HL-60/S4 treated with retinoic acid at 250 ng/mL for 4 days and 3 days (cell line): ENCODE measurements around the gene VPS9D1.
"Not testable (repeated sequence)": the region's sequence is repeated elsewhere in the genome, so short reads cannot be mapped to it uniquely, and the experiment has no call there.

Experiments
- in situ Hi-C: fragments of 300-500 bp; cut with MboI; formaldehyde crosslinking; loops from 2 replicates; pipeline ENCODE4 v1.7.0; 2022; ENCODE audit warnings: low sequenced_read_pairs

The VPS9D1 gene

GRCh38 chr16:89710709-89711564 is 9.8 kb downstream of the VPS9D1 start:
- in situ Hi-C loops = no loop called here

DNA sequence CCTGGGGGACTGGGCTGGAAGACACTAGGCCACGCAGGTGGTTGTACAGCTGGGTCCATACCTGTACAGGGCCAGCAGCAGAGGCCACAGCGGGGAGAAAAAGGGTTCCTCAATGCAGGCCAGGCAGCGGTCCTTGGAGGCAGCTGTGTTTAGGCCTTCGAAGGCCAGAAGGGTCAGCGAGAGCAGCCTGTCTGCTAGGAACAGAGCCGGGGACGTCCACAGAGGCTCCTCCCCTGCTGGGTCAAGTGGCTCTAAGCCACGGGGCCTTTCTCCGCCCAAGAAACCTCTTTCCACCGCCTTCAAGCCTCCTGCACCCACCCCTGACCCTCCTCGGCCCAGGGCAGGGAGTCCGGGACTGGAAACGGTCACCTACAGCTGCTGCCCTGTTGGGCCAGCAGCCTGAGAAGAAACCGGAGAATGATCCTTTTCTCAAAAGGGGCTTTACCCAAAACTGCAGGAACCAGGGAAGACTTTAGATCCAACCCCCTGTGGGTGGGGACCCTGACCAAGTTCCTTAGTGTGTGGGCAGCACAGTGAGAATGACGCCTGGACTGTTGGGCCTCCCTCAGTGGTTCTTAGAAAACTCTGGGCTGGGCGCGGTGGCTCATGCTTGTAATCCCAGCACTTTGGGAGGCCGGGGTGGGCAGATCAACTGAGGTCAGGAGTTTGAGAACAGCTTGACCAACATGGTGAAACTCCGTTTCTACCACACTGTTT is 10.8 kb downstream of the VPS9D1 start:
- in situ Hi-C loops = no loop called here

DNA sequence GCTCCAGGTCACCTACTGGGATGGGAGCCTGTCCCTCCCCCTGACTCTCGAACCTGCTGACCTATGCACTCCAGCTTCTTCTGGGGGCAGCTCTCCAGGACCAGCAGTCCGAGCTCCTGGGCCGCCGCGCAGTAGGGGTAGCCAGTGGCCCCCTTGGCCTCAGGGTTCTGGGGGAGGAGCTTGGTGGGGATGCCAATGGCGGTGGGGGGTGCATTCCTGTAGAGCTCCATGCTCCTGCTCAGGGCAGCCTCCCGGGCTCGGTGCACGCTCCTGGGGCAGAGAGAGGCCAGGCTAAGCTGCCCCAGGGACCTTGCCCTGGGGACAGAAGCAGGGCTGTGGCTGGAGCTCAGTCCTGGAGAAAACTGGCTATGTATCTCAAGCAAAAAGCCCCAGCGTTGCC is 11.5 kb downstream of the VPS9D1 start:
- in situ Hi-C loops = no loop called here

DNA sequence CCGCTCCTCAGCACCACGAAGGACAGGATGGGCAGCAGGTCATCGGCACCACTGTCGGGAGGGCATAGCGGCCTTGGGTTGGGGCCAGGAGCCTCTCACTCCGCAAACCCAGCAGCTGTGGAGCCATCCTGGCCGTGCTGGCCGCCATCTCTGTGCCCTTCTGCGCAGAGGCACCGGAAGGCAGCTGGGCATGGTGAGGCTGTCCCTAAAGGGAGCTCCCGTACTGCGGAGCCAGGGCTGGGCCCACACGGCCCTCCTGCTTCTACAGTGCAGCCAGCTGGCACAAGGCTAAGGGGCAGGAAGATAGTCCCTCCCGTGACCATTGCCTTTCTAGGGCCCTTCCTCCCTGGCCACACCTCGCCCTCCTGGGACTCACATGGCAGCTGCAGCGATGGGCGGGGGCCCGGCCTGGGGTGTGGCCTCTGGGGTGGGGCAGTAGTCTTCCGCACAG is 12.2 kb downstream of the VPS9D1 start:
- in situ Hi-C loops = no loop called here

DNA sequence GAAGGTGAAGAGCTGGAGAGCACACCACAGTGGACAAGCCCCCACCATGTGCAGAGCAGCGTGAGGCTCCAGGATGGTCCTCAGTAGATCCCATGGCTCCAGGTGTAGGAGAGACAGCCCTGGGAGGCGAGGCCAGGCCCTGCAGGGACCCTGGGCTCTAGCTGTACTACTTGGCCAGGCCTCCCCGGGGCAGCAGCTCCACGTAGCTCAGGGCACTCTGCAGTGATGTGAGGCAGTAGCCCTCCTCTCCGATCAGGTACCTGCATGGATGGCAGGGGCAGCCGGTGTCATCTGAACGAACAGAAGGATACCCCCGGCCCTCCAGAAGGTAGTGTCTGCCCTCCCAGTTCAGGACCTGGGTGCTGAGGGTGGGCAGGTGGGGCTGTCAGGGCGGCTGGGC is 13.0 kb downstream of the VPS9D1 start:
- in situ Hi-C loops = no loop called here

DNA sequence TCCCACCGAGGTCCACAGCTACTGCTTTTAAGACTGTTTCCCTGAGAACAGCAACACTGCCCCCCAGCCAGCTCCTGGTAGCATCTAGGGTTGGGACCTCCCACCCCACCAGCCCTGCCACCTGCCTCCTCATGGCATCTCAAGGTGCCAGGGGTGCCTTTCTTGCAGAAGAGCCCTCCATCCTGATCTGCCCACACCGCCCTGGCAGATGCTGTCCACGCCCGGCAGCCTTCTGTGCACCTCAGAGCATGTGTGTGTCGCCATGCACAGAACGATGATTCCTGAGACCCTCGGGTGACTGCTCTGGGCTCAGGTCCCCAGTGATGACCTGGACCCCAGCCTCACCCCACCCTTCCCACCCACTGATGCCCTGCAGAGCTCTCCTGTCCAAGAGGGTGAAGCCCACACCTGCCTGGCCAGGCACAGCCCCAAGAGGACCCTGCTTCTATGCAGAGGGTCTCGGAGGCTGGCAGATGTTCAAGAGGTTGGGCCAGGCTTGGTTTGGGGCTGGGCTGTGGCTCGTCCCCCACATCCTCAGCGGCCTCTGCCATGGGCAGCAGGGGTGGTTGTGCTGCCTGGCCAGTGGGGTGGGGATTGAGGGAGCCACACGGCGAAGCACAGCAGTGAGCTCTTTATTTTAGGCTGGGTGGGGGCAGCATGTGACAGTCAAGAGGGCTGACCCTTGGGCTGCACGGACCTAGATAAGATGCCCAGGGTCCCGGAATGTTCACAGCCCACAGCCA is 14.0 kb downstream of the VPS9D1 start:
- in situ Hi-C loops = no loop called here

GRCh38 chr16:89705006-89705405 is 15.7 kb downstream of the VPS9D1 start:
- in situ Hi-C loops = no loop called here

DNA sequence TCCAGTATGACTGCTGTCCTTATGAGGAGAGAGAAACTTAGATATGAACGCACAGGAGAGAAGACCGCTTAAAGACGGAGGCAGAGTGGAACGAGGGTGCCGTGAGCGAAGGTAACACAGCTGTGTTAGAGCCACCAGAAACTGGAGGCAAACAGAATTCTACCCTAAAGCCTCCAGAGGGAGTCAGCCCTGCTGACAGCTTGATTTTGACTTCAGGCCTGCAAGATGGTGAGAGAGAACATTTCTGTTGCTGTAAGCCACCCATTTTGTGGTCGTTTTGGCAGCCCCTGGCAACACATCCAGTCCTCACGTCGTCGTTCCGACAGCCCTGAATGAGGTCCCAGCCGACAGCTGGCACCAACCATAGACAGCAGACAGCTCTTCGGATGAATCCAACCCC is 16.4 kb downstream of the VPS9D1 start:
- in situ Hi-C loops = no loop called here

DNA sequence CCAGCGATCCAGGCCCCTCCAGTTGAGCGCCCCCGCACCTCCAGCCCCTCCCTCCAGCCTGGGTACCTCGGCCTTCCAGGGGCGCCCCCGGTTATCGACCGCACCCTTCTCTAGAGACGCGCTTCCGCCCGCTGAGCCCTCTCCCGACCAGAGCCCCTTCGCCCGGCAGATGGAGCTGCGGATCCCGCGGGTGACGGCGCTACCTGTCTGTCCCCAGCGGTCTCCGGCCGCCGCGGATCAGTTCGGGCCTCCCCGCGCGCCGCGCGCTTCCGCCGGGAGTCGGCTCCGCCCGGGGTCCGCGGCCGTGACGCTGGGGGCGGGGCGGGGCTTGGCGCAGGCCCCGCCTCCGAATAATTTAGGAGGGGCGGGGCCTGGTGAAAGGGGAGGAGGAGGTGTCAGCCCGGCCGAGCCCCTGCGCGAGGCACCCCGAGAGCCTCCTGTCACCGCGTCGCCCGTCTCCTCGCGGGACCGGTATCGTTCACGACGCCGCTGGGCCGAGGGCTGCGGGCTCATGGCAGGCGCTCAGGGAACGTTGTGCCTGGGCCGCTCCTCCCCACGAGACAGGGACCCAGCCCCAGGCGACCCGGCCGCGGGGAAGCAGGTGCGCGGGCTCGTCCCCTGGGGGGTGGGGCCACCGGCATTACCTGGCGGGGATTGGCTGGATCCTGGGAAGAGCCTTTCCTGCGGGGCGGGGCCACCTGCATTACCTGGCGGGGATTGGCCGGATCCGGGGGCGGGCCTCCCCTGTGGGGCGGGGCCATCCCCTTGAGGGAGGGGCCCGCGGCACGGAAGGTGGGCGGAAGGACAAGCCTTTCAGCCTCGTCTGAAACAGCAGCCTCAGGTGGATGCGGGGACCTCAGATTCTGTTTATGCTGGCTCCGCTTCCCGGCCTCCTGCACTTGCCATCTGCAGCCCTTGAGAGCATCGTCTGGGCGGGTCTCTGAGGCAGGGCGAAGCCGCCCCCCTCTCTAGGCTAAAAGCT is 19.0 kb downstream of the VPS9D1 start, which contains the start of gene SPATA2L:
Gene SPATA2L (minus strand): TSS at position 281 of the 982 bp plus-strand sequence. CDS start 473 bp downstream, outside the sequence.
- in situ Hi-C loops = no loop called here

DNA sequence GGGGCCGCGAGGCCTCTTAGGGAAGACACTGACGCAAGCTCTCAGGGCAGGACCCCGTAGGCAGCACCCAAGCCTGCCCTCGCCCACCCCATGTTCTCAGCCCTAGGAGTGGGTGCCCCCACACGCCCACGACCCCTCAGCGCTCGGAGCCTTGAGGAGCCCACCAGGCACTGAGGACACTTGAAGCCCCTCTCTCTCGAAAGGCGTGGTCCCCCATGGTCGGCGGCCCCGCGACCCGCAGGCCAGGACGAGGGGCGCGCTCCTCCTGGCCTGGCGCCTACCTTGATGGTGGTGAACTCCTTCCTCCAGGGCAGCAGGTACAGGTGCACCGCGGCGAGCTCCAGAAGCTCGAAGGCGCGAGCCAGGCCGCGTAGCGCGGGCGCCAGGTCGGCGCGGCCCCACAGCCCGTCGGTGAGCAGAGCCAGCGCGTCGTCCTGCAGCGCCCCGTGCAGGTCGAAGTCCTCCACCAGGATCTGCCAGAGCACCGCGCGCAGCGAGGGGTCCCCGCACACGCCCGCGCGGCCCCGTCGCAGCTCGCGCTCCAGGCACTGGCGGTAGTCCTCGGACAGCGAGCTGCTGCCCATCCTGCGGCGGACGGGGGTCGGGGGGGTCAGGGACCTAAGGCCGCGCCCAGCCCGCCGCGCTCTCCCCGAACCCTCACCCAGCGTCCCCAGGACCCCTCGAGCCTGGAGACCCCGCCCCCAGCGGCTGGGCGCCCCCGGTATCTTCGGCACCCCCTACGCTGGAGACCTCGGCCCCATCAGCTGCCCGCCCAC is 19.9 kb downstream of the VPS9D1 start:
- in situ Hi-C loops = no loop called here

DNA sequence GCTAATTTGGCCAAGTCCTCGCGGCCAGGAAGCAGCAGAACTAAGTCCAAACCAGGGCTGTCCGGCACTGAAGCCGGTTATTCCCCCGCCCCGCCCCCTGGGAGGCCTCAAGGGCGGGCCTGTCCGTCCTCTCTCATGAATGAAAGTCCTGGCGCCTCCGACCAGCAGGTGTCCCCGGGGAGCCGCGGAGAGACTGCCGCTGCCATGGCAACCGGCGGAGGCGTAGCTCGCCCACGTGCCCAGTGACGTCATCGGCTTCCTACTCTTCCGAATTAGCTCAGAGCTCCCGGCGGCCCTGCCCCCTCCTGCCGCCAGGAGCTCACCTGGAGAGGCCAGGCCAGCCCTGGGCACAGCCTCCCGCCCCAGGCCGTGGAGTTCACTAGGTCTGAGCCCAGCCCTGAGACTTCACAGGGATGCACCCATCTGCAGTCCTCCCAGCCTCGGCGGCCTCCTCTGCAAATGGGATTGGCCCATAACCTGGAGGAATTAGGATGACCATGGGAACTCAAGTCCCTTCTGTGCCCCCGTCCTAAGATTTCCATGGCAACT is 20.5 kb downstream of the VPS9D1 start:
- in situ Hi-C loops = no loop called here

DNA sequence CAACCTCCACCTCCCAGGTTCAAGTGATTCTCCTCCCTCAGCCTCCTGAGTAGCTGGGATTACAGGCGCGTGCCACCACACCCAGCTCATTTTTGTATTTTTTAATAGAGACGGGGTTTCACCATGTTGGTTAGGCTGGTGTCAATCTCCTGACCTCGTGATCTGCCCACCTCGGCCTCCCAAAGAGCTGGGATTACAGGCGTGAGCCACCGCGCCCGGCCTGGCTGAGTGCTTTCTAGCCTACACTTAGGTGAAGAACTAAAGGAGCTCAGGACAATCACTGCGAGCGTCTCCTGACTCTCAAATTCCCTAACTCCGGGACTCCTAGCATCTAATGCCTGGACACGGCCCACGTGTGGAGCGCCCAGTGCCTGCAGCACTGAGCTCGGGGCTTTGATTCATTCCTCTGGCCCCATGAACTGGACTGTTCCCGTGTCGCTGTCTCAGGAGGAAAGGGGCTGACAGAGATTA is 21.0 kb downstream of the VPS9D1 start:
- in situ Hi-C loops = not testable (repeated sequence)

- in situ Hi-C loops = not testable (repeated sequence)
These were observed 22.0 kb downstream of the VPS9D1 start for GRCh38 chr16:89698717-89699116.

DNA sequence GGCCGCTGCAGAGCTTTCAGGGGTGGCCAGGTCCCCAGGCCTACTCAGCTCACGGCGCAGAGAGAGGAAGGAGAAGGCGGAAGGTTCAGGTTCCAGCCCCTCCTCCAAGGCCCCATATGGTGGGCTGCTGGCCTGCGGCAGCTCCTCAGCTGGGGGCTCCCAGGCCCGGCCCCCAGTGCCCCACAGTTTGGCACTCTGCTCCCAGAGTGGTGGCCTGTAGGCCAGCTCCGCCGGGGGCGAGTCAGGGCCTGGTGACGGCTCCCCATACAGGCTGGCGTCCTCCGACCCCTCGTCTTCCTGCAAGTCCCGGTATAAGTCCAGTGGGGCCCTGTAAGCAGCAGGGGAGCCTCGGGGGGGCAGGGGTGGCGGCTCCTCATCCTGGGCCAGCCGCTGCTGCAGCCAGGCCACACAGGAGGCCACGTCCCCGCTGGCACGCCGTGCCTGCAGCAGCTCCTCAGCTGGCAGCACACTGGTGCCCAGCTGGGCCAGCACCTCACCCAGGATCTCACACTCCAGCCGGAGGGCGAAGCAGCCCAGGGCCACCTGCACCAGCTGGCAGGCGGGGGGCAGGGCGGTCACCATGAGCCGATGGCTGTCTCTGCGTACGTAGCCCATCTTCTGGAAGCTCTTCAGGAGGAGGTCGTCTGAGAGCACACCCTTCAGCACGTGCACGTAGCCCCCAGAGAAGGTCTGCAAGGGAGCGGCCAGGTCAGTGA is 22.9 kb downstream of the VPS9D1 start:
- in situ Hi-C loops = no loop called here

DNA sequence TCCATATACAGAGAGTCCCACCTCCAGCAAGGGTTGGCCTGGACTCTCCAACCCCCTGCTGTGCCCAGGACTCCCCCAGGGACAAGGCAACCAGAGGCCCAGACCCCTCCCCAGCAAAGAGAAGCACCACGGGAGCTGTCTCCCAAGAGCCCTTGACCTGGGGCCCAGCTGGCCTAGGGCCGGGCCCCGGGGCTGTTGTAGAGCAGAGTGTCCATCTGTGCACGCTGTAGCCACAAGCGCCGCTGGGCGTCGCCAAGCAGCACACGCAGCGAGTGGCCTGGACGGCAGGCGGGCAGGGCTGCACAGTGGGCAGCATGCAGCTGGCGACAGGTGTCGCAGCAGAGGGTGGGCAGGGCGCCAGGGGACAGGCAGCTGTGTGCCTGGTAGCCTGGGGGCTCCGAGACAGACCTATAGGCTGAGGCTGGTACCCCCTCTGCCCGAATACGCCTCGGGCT is 23.5 kb downstream of the VPS9D1 start:
- in situ Hi-C loops = no loop called here

- in situ Hi-C loops = no loop called here
These were observed 24.0 kb downstream of the VPS9D1 start for GRCh38 chr16:89696670-89697128.

GRCh38 chr16:89695875-89696669 is 24.6 kb downstream of the VPS9D1 start:
- in situ Hi-C loops = no loop called here
